Activated CD8-positive, alpha-beta memory T cell treated with anti-CD3 and anti-CD28 coated beads for 48 hours (primary cell): Measurements from ENCODE around the gene PSRC1.
"Not testable (repeated sequence)": the region's sequence is repeated elsewhere in the genome, so short reads cannot be mapped to it uniquely, and the experiment has no call there.

Source experiments
- DNase-seq, 3 experiments: peaks; one replicate each; pipeline ENCODE4 v3.0.0-alpha.2; 2020; ENCODE audit warnings: low read depth in 2 of 3, low spot score in 2 of 3

PSRC1 gene

DNA sequence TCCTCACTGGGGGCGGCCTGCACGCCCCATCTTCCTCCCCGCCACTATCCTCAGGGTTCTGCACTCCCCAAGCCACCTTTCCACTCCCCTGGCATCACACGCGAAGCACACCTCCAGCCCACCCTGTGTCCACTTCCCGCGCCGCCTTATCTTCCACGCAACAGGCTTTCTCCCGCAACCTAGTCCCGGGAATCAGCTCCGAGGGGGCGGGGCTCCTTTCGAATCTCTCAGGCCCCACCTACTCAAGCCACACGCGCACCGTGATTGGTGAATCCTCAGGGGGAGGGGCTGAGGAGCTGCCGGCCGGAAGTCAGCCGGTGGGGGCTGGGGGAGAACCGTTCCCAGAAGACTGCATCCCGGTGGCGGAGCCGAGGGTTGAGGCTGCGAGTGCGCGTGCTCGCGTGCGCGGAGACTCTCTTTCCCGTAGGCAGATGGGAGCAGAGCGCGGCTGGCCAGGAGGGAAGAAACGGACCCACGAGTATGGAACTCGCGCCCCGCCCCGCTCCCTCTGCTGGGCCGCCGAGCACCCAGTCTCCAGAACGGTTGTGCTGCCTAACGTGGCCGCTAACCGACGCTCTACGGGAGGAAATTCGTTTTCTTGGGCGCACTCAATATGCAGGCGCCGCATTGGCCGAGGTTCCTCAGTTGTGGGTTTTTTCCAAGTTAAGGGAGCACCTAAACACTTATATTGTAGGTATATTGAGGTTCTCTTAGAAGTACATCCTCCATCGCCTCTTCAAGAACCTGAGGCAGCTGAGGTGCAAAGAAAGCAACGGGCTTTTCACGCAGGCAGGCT, at the start of gene PSRC1:
Gene PSRC1 (minus strand): TSS at position 194 of the 796 bp plus-strand sequence.
- peak; percentile 74 to 81 (median 78) for DNase-seq

DNA sequence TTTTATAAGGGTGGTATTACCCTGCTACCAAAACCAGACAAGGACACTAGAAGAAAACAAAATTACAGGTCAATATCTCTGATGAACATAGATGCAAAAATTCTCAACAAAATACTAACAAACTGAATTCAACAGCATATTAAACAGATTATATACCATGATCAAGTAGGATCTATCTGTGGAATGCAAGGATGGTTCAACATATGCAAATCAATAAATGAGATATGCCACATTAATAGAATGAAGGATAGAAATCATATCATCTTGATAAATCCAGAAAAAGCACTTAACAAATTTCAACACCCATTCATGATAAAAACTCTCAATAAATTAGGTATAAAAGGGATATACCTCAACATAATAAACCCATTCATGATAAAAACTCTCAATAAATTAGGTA, 48.2 kb upstream of the PSRC1 start:
- no peak for DNase-seq

- no peak for DNase-seq
Observed at GRCh38 chr1:109327285-109327684, 44.3 kb upstream of the PSRC1 start.

DNA sequence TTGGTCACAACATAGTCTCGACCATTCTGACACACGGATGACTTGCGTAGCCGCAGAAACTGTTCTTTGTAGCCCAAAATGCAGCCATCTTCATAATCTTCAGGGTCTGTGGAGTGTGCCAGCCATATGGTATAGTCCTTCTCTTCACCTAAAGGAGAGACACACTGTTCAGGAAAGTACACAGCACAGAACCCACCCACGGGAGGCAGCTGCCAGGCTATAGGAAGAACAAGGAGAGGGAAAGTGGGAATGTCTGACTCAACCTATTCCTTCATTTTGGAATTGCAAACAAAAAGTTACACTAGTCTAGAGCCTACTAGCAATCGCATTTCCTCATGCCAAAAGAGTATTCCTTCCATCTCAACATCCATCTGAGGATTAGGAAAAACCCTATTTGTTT, 40.0 kb upstream of the PSRC1 start:
- DNase-seq: no peak

GRCh38 chr1:109319114-109319513, 36.2 kb upstream of the PSRC1 start:
- DNase-seq: no peak

- no peak for DNase-seq
Observed at GRCh38 chr1:109316506-109316905, 33.6 kb upstream of the PSRC1 start.

DNA sequence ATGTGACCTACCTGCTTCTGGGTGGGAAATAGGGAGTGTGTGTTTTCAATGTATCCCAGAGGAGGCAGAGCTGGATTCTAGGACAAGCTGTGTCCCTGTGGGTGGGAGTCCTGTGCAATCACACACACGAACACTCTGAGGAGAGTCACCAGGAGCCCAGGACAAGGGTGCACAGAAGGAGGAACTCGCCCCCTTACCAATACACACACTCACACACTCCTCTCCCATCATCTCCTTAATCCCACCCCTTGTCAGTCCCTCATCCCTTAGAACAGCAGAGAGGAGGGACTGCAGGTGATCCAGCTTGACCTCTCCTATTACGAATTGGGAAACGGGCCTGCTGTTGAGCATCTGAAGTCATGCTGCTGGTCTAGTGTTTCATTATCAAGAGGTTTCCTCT, 32.3 kb upstream of the PSRC1 start:
- DNase-seq: no peak

GRCh38 chr1:109314795-109315194, 31.9 kb upstream of the PSRC1 start:
- DNase-seq: no peak

DNA sequence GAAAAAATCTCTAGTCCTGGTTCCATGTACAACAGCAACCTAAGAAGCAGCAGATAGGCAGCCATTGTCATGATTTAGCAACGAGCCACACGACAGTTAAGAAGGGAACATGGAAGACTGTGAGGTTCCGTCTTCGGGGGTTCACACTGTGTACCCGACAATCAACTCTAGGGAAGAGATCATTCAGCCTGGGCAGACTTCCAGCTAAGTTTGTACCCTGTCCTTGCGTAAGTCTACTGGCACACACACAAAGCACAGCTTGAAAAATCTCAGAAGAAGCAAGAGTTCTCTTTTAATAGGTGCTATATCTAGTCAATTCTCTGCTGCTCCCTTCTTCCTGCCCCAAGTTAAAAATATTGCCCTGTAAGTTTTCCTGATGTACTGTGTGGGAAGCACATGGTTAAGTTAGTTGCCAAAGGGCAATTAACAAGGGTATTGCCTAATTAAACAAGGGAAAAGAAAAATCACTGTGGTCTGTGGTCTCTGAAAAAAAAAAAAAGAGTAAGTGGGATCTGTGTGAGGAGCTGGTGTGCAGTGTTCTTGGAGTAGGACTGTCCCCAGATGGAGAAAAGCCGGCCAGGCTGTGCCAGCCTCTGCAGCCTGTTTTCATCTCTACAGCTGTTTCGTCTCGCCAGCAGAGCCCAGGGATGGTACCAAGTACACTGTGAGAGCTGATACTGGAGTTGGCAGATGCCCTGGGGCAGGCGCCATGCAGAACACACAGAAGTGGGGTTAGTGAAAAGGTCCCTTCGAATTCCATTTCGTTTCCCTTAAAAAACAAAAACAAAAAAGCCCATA, 30.2 kb upstream of the PSRC1 start:
- no peak for DNase-seq

DNA sequence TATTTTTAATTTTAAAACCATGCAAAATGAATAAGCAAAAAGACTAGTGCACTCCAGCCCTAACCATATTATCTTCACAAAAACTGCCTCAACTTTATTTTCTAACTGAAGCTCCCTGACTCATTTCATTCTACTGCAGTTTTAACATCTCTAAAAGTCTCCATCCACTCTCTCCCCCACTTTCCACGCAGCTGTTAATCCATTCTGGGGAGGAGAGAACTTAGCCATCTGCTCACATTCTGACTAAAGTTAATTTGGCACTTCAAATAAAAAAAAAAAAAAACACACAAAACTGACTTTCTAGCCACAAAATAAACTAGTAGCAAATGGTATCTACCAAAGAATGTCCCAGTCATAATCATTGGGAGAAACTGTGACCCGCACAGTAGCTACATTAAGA, 29.3 kb upstream of the PSRC1 start:
- DNase-seq: no peak

- no peak for DNase-seq
Observed at GRCh38 chr1:109309347-109309746, 26.4 kb upstream of the PSRC1 start.

- no peak for DNase-seq
Observed at GRCh38 chr1:109307274-109308021, 24.5 kb upstream of the PSRC1 start.

GRCh38 chr1:109306832-109307273, 23.9 kb upstream of the PSRC1 start, which contains the start of gene MYBPHL:
TSS of gene MYBPHL (minus strand) at chr1:109307011. CDS start at chr1:109306991, 20 bp downstream.
- no peak for DNase-seq

GRCh38 chr1:109305991-109306390, 23.0 kb upstream of the PSRC1 start:
- DNase-seq: not testable (repeated sequence)

DNA sequence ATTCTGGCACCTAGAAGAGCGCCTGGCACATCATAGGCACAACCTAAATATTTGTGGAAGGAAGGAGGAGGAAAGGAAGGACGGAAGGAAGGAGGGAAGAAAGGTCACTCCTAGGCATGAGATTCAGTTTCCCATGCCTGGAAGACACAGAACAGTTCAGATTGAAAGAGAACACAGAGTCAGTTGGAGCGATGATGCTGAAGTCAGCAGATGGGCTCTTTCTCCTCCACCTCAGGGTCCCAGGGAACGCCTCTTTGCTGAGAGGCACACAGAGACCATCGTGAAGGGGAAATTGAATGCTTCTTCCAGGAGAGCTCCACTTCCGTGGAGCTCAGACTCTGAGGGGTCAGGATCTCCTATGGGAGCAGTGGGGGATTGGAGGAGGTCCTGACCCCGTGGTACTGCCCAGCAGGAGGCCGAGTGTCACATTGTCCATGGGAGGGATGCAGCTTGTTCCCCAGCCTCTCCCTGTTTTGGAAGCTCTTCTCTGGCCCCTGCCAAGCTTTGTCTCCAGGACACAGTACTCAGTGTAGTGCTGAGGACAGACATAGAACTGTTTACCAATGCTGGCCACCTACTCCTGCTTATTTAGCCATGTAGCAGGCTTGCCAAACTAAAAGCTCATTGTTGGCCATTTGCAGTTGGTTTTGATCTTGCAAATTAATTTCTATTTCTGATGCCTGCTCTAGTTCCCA, 21.4 kb upstream of the PSRC1 start:
- DNase-seq: no peak

DNA sequence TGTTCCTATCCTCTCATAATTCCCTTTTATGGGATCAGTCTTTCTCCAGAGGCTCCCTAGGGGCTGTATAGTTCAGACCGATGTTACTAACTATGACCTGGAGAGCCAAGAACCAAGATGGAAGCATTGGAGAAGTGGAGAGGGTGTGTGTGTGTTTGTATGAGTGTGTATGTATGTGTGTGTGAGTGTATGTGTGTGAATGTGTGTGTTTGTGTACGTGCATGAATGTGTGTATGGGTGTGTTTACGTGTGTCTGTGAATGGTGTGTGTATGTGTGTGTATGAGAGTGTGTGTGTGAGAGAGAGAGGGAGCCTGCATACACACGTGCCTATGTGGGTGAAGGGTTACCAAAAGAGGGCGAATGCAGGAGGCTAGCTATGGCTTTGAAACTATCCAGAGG, 18.9 kb upstream of the PSRC1 start:
- DNase-seq: no peak

GRCh38 chr1:109300650-109301151, 17.8 kb upstream of the PSRC1 start:
- DNase-seq: no peak

DNA sequence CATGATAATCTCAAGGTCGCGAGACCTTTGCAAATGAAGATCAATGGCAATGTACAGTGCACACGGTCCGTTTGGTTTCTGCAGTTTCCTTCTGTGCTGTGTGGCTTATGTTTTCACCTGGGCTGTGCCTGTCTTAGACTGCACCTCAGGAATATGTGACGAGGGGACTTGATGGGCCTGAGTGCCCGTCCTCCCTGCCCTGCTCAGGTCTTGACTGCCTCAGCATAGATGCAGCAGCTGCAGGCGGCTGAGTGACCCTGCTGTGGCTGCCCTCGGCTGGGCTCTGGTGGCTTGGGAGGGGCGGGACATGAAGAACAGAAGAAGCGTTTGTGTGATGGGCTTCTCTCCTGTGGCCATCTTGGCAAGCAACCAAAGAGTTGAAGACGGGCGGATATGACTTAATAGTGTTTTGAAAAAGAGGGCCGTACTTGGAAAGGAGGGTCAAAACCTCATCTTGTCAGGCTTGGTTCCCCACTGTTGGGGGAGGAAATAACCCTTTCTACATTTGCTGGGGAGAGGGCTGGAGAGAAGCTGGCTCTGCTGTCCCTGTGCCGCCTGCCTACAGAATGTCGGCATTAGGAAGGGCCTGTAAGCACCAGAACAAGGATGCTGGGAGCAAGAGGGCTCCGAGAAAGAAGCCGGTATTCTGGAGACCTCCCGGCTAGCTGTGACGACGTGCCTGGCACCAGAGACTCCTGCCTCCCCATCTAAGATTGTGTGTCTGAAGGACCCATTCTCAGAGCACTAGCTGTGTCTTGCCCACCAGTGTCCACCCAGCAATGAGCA, 16.8 kb upstream of the PSRC1 start:
- no peak for DNase-seq

DNA sequence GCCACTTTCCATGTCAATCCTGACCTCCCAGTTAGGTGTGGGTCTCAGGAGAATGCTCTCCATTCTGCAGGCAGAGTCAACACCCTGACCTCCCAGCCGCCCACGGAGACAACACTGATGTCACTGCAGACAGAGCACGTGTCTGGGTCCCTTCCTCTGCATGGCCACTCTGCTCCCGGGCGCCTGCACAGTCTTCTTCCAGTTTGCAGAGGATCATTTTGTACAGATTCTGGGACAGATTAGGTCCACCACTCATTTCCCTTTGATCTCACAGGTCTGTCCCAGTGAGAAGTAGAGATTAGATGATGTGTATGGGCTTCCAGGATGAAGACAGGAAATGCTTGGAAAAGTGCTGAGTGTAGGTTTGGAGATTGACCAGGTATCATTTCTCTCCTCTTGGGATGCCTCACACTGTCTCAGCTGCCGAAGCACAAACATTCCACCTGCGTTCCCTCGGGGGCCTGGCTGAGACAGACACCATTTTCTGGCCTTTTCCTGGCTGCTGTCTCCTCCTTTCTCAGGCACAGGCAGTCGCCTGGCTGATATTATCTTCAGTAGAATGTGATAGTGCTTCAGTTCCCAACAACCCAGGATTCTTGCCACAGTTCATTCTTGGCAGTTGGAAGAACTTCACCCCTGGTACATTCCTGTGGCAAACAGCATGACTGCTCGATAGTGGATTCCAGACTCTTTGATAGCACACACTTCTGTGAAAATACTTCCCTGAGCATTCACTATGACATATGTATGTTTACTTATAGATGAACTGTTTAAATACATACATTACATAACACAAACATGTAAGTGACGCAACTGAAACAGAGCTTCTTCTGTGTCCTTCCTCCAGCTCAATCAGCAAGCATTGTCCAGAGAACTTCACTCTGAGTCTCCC, 16.0 kb upstream of the PSRC1 start:
- DNase-seq: no peak
